ENCODE measurements around the gene ALS2CL.

Gene ALS2CL

GRCh38 chr3:46676601-46677410, 16.7 kb downstream of the ALS2CL start:
- no peak for DNase-seq

GRCh38 chr3:46675843-46676567, 17.5 kb downstream of the ALS2CL start:
- DNase-seq: no peak

GRCh38 chr3:46675426-46675825, 18.1 kb downstream of the ALS2CL start:
- no peak for DNase-seq

- no peak for DNase-seq
These were observed 19.2 kb downstream of the ALS2CL start for GRCh38 chr3:46674031-46674845.

- DNase-seq: no peak
These were observed 20.1 kb downstream of the ALS2CL start for GRCh38 chr3:46673151-46674030.

- DNase-seq: no peak
These were observed 21.2 kb downstream of the ALS2CL start for GRCh38 chr3:46672349-46672695.

- DNase-seq: no peak
These were observed 21.7 kb downstream of the ALS2CL start for GRCh38 chr3:46671541-46672348.

GRCh38 chr3:46670891-46671427, 22.5 kb downstream of the ALS2CL start:
- DNase-seq: no peak

GRCh38 chr3:46670000-46670890, 23.2 kb downstream of the ALS2CL start:
- no peak for DNase-seq

GRCh38 chr3:46669191-46669999, 24.1 kb downstream of the ALS2CL start:
- DNase-seq: no peak

- DNase-seq: no peak
These were observed 24.9 kb downstream of the ALS2CL start for GRCh38 chr3:46668591-46668990.

GRCh38 chr3:46668116-46668515, 25.4 kb downstream of the ALS2CL start:
- no peak for DNase-seq

GRCh38 chr3:46667657-46668056, 25.8 kb downstream of the ALS2CL start:
- no peak for DNase-seq

GRCh38 chr3:46667061-46667621, 26.3 kb downstream of the ALS2CL start:
- DNase-seq: no peak

- DNase-seq: no peak
These were observed 27.0 kb downstream of the ALS2CL start for GRCh38 chr3:46666453-46666845.

- no peak for DNase-seq
These were observed 27.6 kb downstream of the ALS2CL start for GRCh38 chr3:46665763-46666452.

GRCh38 chr3:46664971-46665762, 28.3 kb downstream of the ALS2CL start:
- DNase-seq: no peak

Data from amniotic stem cell (primary cell).